Fibroblast of lung (primary cell): Measurements from ENCODE around the gene GALNT2. TPM values are rescaled to one million over a fixed set of nuclear protein-coding genes. Genes with fewer than 3 reads are reported as not detected.

ENCODE experiments used
- DNase-seq, 2 donors: peaks; one replicate each; pipeline versions ENCODE4 v3.0.0 to v3.0.0-alpha.2; 2010; ENCODE audit warnings: low read depth in 2 of 2
- H2AFZ ChIP-seq: 2 replicates; pipeline ENCODE4 v1.5.1; 2012; ENCODE audit warnings: low read length, control low read depth, inconsistent platforms
- H3K27ac ChIP-seq: 2 replicates; pipeline ENCODE4 v1.5.1; 2011; ENCODE audit warnings: low read length, control low read depth; ENCODE audit not compliant: insufficient read depth
- H3K27me3 ChIP-seq: 2 replicates; pipeline ENCODE4 v1.5.1; 2011; ENCODE audit warnings: mild to moderate bottlenecking, low read length; ENCODE audit not compliant: control insufficient read depth, insufficient read depth
- H3K36me3 ChIP-seq: 2 replicates; pipeline ENCODE4 v1.5.1; 2011; ENCODE audit warnings: low read length; ENCODE audit not compliant: control insufficient read depth, insufficient read depth
- H3K4me1 ChIP-seq: 2 replicates; pipeline ENCODE4 v1.5.1; 2011; ENCODE audit warnings: low read length; ENCODE audit not compliant: control insufficient read depth, insufficient read depth; ENCODE audit errors: extremely low read depth
- H3K4me2 ChIP-seq: 2 replicates; pipeline ENCODE4 v1.5.1; 2011; ENCODE audit warnings: low read length, control low read depth; ENCODE audit not compliant: insufficient read depth; ENCODE audit errors: extremely low read depth
- H3K4me3 ChIP-seq, 4 experiments: fragments of 200-600 bp in 1 of 4; sonication (generic) in 1 of 4; replicated peaks in 1 of 4; 2 replicates each; pipeline ENCODE4 v1.5.1; 2011 to 2016; ENCODE audit warnings: low read length in 4 of 4, low read depth in 3 of 4, mild to moderate bottlenecking in 3 of 4, control low read depth in 2 of 4, inconsistent platforms in 1 of 4, mixed read lengths in 1 of 4; ENCODE audit not compliant: insufficient read depth in 1 of 4; ENCODE audit errors: control extremely low read depth in 1 of 4
- H3K79me2 ChIP-seq: 2 replicates; pipeline ENCODE4 v1.5.1; 2012; ENCODE audit warnings: mild to moderate bottlenecking, low read length, inconsistent platforms; ENCODE audit not compliant: control insufficient read depth, insufficient read depth
- H3K9ac ChIP-seq: 2 replicates; pipeline ENCODE4 v1.5.1; 2011; ENCODE audit warnings: mild to moderate bottlenecking, low read length, control low read depth; ENCODE audit not compliant: insufficient read depth
- H3K9me3 ChIP-seq: 2 replicates; pipeline ENCODE4 v1.5.1; 2012; ENCODE audit warnings: low read depth, low read length; ENCODE audit not compliant: control insufficient read depth, insufficient read depth
- H4K20me1 ChIP-seq: 2 replicates; pipeline ENCODE4 v1.5.1; 2011; ENCODE audit warnings: low read length; ENCODE audit not compliant: control insufficient read depth, insufficient read depth; ENCODE audit errors: extremely low read depth
- EZH2 ChIP-seq: IDR thresholded peaks from 2 replicates; pipeline ENCODE4 v1.5.1; 2012; ENCODE audit warnings: low read length, control low read depth, mild to moderate bottlenecking; ENCODE audit errors: missing control alignments
- polyA plus RNA-seq, 2 donors: library from polyadenylated mRNA; depleted of rRNA in 1 of 2; stranded (reverse) in 1 of 2; unstranded in 1 of 2; fragments of >200 nt; gene quantifications; 2 replicates each; pipeline ENCODE4 v1.2.1, GENCODE V29; 2011 to 2012; ENCODE audit warnings: missing spikeins in 1 of 2
- total RNA-seq: library from RNA; depleted of rRNA; stranded (reverse); fragments of >200 nt; gene quantifications from 2 replicates; pipeline ENCODE4 v1.2.1, GENCODE V29; 2014
- TF ChIP-seq, protein P1 (sequence below), 2 donors: IDR thresholded peaks in 1 of 2; conservative IDR thresholded peaks in 1 of 2; 1 replicate in 1 of 2; 2 replicates in 1 of 2; pipeline ENCODE4 v1.5.1; 2011 to 2012; ENCODE audit warnings: low read length in 2 of 2, control low read depth in 1 of 2, inconsistent platforms in 1 of 2, low read depth in 1 of 2, mild to moderate bottlenecking in 1 of 2

The GALNT2 gene
- total and polyA plus RNA-seq, 2 donors (not counting 1 experiment from before 2014, with no cell fraction given): 106 to 115 TPM

DNA sequence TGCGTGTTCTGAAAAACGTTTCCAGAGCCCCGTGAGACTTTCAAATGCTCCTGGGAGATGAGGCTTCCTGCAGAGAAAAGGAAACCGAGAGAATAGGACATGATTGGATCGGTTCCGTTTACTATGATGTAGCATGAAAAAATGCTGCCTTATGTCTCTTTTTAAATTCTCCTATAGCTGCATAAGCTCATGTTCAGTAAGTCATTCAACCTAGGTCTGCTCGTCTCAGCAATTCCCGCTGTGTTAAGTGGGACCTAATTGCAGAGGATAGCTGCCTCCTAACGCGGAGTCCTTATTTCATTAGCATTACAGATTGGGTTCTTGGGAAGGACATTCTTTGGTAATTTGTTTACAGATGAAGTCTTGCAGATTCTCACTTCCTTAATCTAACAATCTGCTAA lies 165.3 kb downstream of the GALNT2 start:
- no peaks in the 10 kb centered on the region for H3K79me2 ChIP-seq
- H3K27ac ChIP-seq: peak overlapping the region; percentile 5
- H3K4me2 ChIP-seq: peak overlapping the region; percentile 42
- no peaks in the 10 kb centered on the region for H3K27me3 ChIP-seq
- H3K4me1 ChIP-seq: no peaks in the 10 kb centered on the region
- peak overlapping the region in 1 of 4 experiments; percentile 3 for H3K4me3 ChIP-seq
- H3K9ac ChIP-seq: no peak overlapping the region
- H3K36me3 ChIP-seq: no peaks in the 10 kb centered on the region
- no peak for TF ChIP-seq EZH2
- TF ChIP-seq, protein P1, sequence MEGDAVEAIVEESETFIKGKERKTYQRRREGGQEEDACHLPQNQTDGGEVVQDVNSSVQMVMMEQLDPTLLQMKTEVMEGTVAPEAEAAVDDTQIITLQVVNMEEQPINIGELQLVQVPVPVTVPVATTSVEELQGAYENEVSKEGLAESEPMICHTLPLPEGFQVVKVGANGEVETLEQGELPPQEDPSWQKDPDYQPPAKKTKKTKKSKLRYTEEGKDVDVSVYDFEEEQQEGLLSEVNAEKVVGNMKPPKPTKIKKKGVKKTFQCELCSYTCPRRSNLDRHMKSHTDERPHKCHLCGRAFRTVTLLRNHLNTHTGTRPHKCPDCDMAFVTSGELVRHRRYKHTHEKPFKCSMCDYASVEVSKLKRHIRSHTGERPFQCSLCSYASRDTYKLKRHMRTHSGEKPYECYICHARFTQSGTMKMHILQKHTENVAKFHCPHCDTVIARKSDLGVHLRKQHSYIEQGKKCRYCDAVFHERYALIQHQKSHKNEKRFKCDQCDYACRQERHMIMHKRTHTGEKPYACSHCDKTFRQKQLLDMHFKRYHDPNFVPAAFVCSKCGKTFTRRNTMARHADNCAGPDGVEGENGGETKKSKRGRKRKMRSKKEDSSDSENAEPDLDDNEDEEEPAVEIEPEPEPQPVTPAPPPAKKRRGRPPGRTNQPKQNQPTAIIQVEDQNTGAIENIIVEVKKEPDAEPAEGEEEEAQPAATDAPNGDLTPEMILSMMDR (conservative IDR thresholded peaks at IDR 0.05 in 1 of 2, IDR thresholded peaks at IDR 0.05 in 1 of 2; ENCODE audit: low read depth in 1 of 2, low read length in 2 of 2): no peak
- no peaks in the 10 kb centered on the region for H4K20me1 ChIP-seq
- H2AFZ ChIP-seq: no peak overlapping the region
- DNase-seq: peak in 1 of 2 donors; percentile 25
- no peaks in the 10 kb centered on the region for H3K9me3 ChIP-seq

GRCh38 chr1:230233786-230234185 lies 166.7 kb downstream of the GALNT2 start:
- no peak overlapping the region for H3K4me2 ChIP-seq
- DNase-seq: no peak
- no peak overlapping the region for H2AFZ ChIP-seq
- H3K4me3 ChIP-seq: no peak overlapping the region
- no peaks in the 10 kb centered on the region for H3K9me3 ChIP-seq
- H3K4me1 ChIP-seq: no peaks in the 10 kb centered on the region
- H3K27me3 ChIP-seq: no peaks in the 10 kb centered on the region
- no peaks in the 10 kb centered on the region for H4K20me1 ChIP-seq
- H3K36me3 ChIP-seq: no peaks in the 10 kb centered on the region
- TF ChIP-seq, protein P1 (conservative IDR thresholded peaks at IDR 0.05 in 1 of 2, IDR thresholded peaks at IDR 0.05 in 1 of 2; ENCODE audit: low read depth in 1 of 2, low read length in 2 of 2): no peak
- TF ChIP-seq EZH2: no peak
- no peak overlapping the region for H3K9ac ChIP-seq
- no peak overlapping the region for H3K27ac ChIP-seq
- H3K79me2 ChIP-seq: no peaks in the 10 kb centered on the region

DNA sequence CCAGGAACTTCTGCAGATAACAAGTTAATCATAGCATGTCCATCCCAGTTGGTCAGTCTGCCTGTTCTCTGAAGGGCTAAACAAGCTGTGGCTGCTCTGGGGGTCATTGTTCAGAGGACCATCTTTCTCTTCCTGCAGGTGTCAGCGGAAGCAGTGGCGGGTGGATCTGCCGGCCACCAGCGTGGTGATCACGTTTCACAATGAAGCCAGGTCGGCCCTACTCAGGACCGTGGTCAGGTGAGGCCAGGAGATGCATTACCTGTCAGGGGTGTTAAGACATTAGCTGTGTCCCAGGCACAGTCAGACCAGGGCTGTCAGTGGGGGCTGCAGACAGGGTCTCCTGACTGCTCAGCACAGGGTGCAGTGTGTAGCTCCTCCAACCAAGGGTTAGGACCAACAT lies 168.8 kb downstream of the GALNT2 start:
- Histone ChIP-seq H3K36me3 (no peaks in the 10 kb centered on the region), H4K20me1 (no peaks in the 10 kb centered on the region), H3K27ac (no peak overlapping the region), H3K9me3 (no peaks in the 10 kb centered on the region), H2AFZ (no peak overlapping the region), H3K4me1 (no peaks in the 10 kb centered on the region), H3K79me2 (no peaks in the 10 kb centered on the region), H3K4me3 (no peak overlapping the region), H3K4me2 (no peak overlapping the region), H3K9ac (no peak overlapping the region), H3K27me3 (no peaks in the 10 kb centered on the region)
- TF ChIP-seq, protein P1 (conservative IDR thresholded peaks at IDR 0.05 in 1 of 2, IDR thresholded peaks at IDR 0.05 in 1 of 2; ENCODE audit: low read depth in 1 of 2, low read length in 2 of 2): no peak
- no peak for TF ChIP-seq EZH2
- no peak for DNase-seq
